Right kidney (tissue), 9 donors: ENCODE data around the gene ODR4.
A peak's percentile ranks its signal among the peaks of the same experiment; 100 is the strongest.
"Not testable (repeated sequence)": the region's sequence is repeated elsewhere in the genome, so short reads cannot be mapped to it uniquely, and the experiment has no call there.

Experiments
- DNase-seq: peaks from one replicate; pipeline ENCODE4 v3.0.0-alpha.2; 2016
- long read RNA-seq, 8 donors: transcript quantifications; one replicate each; lab custom pipeline, GENCODE V29; 2026

Gene ODR4
- long read RNA-seq, donor 1, partial matches to known transcripts, result 0 of 1 reads
- long read RNA-seq, donor 1, other reads (novel, unspliced or antisense), result 0 of 1 reads
- long read RNA-seq, donor 2, partial matches to known transcripts, result 5 of 5 reads
- long read RNA-seq, donor 2, other reads (novel, unspliced or antisense), result 0 of 5 reads
- long read RNA-seq, donor 3, partial matches to known transcripts, result 0 of 1 reads
- long read RNA-seq, donor 3, other reads (novel, unspliced or antisense), result 0 of 1 reads
- long read RNA-seq, donor 4, partial matches to known transcripts, result 7 of 8 reads
- long read RNA-seq, donor 4, other reads (novel, unspliced or antisense), result 0 of 8 reads
- long read RNA-seq, donor 5, partial matches to known transcripts, result 8 of 8 reads
- long read RNA-seq, donor 5, other reads (novel, unspliced or antisense), result 0 of 8 reads
- long read RNA-seq, donor 6, partial matches to known transcripts, result 0 of 1 reads
- long read RNA-seq, donor 6, other reads (novel, unspliced or antisense), result 0 of 1 reads
- long read RNA-seq, donor 7, partial matches to known transcripts, result 5 of 7 reads
- long read RNA-seq, donor 7, other reads (novel, unspliced or antisense), result 0 of 7 reads
- long read RNA-seq, donor 8, partial matches to known transcripts, result 0 of 1 reads
- long read RNA-seq, donor 8, other reads (novel, unspliced or antisense), result 0 of 1 reads

DNA sequence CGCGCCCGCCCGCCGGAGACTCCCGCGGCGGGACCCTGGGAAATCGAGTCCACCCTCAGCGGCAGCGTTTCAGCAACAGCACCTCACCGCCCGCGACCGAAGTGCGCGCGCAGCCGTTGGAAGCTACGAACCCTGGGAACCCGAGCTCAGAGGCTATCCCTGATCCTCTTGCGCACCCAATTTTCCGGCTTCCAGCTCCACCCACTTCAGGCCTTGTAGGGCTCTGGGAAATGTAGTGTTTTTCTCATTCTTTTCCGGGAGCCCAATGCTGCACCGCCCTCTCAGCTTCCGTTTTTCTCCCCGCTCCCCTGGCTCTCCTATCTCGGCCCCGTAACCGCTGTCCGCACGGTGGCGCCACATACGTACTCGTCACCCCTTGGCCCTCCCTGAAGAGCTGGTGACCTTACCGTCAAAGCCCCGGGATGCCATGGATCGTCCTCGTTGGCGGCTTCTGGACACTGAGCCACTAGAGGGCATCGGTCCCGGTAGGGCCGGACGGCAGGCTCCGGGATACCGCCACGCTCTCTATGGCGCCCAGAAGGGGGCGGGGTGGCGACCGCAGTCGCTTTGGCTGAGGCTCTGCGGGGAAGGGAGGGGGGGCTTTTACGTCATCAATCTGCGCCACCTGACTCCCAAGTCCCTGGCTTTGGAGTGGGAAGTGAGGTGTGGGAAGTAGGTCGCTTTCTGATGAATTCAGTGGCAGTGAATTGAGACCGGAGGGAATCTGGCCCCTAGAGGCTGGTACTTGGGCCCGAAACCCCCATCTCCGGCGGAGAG is at the start of gene ODR4, which contains the start of gene TPR:
ODR4 (plus strand) TSS at position 687 of the 777 bp plus-strand sequence. CDS start 3,948 bp downstream, outside the sequence.
TPR (minus strand) TSS at position 102 of the 777 bp plus-strand sequence. CDS start 225 bp downstream, outside the sequence.
- DNase-seq, result peak; percentile 99

DNA sequence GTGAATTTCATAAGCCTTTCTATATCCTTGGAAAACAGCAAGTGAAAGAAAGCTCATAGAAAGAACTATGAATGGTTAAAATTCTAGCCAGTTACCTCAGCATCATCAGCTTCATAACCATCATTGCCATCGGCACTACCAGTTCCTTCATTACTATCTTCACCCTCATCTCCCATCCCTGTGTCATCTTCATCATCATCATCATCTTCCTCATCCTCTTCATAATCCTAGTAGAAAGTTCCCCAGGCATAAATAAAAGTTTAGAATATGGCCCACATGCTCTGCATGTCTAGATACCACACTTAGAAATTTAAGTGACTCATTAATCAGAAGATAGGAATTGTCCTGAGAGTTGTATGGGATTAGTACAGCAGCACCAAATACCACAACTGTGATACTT is 49.6 kb upstream of the ODR4 start:
- DNase-seq, result no peak

DNA sequence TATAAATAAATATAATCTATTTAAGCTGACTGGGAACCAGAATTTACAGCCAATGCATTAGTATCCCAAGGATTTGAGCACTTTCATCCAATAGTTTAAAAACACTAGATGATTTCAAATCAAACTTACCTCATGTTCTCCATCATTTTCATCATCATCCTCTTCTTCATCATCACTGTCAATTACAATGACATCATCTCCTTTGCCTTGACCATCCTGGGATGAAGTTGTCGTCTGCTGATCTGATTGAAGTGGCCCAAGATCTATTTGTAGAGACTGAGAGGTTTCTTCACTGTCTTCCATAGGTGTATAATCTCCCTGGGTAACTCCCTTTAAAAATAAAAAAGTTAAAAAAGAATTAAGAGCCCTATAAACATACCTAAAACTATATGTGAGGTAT is 48.3 kb upstream of the ODR4 start:
- no peak for DNase-seq

DNA sequence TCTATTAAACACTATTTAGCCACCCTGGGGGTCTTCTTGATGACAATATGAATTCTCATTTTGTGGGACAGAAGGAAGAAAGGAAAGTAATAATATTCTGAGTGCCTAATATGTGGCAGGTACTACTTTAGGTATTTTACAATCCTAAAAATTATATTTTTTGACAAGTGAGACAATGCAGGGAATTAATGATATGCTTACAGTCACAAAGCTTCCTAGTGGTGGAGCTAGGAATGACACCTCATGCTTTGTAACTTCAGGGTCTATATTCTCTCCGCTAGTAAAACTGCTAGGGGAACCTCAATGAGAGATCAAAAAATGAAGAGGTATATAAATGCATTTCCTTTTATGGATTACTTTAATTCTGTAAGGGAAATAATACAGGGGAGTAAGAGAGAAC is 44.9 kb upstream of the ODR4 start:
- DNase-seq, result no peak

DNA sequence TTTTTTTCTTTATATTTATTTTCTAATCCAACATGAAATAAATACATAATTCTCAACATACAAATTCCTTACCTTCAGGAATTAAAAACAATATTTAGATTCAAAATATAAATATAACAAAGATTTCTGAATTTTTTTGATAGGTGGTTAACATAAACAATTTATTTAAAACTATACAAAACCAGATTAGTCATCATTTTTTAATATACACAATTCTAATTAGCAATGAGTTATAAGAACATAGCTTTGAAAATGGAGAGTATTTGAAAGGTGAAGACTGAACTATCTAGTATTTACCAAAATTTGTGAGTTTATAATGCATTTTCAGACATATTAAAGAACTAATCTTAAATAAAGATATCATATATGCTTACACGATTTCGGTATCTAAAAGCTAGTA is 38.1 kb upstream of the ODR4 start:
- no peak for DNase-seq

DNA sequence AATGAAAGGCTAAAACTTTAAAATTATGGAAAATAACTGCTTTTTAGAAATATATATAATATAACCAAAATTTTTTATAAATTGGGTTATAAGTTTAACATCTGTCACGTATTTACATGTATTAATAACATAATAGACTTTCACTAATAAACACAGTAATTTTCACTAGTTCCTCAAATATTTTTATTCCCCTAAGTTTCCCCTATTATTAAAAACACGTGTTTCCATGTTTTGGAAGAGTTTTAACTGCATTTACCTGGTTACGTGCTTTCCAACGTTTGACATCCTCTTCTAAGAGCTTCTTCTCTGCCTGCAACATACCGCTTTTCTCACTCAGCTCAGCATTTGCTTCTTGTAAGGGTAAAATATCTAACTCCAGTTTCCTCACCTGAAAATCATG is 34.9 kb upstream of the ODR4 start:
- DNase-seq, result no peak

DNA sequence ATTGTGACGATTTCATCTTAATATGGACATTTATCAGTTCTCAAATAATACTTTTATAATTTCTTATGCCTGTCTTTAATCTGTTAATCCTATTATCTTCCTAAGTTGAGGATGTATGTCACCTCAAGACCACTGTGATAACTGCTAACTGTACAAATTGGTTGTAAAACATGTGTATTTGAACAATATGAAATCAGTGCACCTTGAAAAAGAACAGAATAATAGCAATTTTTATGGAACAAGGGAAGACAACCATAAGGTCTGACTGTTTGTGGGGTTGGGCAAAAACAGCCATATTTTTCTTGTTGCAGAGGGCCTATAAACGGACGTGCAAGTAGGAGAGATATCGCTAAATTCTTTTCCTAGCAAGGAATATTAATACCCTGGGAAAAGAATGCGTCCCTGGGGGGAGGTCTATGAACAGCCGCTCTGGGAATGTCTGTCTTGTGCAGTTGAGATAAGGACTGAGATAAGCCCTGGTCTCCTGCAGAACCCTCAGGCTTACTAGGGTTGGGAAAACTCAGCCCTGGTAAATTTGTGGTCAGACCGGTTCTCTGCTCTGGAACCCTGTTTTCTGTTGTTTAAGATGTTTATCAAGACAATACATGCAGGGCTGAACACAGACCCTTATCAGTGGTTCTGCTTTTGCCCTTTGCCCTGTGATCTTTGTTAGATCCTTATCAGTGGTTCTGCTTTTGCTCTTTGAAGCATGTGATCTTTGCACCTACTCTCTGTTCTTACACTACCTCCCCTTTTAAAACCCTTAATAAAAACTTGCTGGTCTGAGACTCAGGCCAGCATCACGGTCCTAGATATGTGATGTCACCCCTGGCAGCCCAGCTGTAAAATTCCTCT is 27.6 kb upstream of the ODR4 start:
- DNase-seq, result not testable (repeated sequence)

DNA sequence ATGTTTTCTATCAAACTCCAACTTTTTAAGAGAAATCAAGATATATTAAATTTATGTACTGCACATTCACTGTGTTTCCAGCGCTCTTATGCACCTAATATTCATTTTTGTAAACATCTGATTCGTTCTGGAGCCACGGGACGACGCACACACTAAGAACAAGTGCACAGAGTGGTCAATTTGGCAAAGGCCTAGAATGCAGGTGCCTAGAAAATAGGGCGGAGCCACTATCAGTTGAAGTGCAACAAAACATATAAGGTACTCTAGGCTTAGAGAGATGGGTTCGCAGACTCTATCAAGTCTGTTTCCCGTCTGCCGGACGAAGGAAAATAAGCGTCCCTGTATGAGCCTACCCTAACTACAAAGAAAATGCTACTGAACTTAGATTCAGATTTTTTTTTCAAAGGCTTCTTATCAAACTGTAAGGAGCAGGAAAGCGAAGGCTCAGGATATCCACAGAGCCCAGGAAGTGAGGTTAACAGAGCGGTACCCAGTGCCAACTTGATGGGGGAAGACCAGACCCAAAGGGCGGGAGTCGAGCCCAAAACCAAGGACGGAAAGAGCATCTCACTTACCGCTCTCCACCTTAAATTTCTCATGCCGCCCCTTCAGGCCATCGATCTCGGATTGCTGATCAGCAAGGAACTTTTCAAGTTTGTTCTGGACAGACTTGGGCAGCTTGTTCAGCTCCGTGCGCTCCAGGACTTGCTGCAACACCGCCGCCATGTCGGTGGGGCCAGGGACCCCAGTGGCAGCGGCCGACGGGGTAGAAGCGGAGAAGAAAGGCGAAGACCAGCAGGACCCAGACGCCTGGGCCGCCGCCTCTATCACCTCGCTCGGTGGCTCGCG is 1.1 kb upstream of the ODR4 start:
- DNase-seq, result peak; percentile 93

DNA sequence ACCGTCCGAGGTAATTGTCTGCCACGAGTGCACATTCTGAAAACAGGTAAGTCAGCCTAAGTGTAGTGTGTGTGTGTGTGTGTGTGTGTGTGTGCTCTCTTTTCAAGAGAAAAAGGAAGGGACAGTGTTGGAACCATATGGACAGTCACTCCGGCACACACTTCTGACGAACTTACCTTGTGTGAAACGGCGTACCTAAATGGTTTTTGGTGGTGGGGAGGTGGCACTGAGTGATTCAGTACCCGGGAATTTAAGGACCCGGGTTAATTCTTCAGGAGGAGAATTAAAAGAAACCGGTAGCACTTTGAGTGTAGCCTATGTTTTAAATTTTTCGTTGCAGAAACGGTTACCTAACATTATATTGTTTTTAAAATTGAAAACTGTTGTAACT is 286 bp downstream of the ODR4 start:
- no peak for DNase-seq

DNA sequence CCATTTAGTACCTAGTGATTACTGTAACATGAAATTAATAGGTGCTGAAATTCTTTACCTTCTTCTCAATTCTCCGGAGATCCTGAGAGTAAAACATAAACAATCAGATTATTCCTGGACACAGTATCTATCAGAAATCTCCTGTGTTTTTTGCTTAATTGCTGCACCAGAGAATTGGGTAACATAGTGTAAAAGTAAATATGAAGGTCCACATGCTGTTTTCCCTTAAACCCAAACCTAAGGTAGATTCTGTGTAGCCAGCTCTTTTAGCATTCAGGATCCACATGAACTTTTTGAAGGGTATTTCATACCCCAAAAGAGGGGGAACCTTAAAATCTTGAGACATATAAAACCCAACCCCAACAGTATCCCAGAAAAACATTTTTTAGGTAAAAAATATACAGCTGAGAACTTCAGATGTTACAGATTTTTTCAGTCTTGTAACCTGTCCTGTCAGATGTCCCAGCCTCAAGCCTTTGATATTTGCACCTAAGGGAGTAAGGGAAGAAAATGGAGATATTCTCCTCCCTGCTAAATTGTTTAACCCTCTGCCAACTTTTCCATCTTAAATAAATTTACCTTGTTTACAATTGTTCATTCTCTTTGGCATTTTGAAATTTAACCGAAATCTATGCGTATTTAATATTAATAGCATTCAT is 11.2 kb downstream of the ODR4 start:
- DNase-seq, result no peak

DNA sequence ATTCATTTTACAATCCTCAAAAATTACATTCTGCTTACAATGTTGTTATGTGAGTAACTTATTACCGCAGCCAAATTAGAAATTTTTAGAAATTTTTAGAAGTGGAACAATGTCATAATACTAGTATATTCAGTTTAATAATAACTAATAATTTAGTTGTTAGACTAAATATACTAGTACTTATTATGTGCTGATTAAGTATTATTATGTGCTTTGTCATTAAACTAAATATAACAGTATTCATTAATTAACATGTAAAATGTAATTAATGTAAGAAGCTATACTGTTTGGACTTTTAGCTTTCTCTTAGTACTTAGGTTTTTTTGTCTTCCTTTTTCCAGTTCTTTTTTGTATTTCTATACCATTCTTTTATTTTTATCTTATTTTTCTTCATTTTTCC is 15.3 kb downstream of the ODR4 start:
- no peak for DNase-seq

DNA sequence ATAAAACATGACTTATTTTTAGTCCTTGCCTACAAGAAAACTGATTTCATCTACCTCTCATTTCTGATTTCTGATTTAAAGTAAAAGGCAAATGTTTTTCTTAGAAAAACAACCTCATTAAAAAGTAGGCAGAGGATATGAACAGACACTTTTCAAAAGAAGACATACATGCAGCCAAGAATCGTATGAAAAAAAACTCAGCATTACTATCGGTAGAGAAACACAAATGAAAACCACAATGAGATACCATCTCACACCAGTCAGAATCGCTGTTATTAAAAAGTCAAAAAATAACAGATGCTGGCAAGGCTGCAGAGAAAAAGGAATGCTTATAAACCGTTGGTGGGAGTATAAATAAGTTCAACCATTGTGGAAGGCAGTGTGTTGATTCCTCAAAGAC is 16.2 kb downstream of the ODR4 start:
- no peak for DNase-seq

DNA sequence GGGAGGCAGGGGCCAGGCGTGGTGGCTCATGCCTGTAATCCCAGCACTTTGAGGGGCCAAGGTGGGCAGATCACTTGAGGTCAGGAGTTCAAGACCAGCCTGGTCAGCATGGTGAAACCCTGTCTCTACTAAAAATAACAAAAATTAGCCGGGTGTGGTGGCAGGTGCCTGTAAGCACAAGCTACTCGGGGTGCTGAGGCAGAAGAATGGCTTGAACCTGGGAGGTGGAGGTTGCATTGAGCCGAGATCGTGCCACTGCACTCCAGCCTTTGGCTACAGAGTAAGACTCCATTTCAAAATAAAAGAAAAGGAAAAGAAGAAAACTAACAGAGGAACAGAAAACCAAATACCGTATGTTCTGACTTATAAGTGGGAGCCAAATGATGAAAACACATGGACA is 17.1 kb downstream of the ODR4 start:
- not testable (repeated sequence) for DNase-seq

DNA sequence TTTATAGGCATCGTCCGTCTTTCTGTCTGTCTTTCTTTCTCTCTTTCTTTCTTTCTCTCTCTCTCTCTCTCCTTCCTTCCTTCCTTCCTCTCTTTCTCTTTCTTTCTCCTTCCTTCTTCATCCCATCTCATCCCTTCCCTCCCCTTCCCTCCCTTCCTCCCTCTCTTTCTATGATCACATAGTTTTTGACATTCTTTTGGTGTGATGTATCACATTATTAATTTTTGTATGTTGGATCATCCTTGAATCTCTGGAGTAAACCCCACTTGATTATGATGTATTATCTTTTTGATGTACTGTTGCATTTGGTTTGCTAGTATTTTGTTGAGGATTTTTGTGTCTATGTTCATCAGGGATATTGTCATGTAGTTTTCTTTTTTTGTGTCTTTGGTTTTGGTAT is 25.8 kb downstream of the ODR4 start:
- DNase-seq, result not testable (repeated sequence)

DNA sequence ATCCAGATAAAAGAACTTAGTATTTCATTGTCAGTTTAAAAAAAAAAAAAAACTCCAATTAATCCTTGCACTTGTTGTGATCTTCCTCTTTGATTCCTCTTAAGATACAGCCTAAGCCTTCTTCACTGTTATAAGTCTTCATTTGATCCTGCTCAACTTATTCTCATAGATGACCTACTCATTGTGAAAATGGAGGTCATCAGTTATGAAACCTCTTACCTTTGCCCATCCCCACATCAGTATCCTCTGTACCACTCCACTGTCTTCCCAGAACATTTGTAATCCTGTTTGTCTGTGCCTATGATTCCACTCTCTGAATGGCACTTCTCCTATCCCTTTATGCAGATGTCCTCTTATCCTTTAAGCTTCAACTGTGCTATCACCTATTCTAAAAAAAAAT is 28.0 kb downstream of the ODR4 start:
- no peak for DNase-seq

DNA sequence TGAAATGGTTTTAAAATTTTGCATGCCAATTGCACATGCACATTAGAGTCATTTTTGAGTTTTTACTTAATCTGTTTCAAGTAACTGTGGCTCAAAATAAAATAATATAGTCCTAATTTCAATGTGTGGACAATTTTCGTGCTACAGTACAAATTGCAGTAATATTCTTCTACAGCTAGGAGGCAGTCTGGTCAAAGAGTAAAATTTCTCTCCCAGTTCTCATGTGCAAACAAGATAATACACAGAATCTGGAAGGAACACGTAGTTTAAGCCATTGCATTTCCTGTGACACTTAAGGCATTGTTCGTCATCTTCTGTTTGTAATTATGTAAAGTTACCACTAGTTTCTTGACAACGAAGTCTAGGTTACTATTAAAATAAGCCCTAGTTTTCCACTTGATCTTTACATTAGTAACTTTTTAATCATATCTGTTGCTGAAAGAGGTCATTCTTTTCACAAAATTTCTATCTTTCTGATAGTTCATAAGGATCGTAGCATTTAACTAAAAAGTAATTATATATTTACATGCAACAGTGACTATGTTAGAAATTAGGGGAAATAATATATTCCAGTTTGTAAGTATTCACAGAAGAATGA is 28.9 kb downstream of the ODR4 start:
- DNase-seq, result no peak

DNA sequence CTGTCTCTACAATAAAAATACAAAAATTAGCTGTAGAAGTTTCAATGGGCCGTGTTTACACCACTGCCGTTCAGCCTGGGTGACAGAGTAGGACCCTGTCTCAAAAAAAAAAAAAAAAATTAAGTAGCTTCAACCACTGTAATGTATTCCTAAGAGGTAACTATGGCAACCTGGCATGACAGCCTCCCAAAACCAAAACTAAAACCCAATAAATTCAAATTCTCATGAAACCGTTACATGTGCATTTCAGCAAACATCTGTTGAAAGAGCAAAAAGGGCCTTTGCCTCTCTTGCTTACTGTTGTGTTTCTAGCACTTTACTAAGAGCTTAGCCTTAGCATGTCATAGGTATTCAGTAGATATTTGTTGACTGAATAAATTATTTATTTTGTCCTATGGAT is 33.5 kb downstream of the ODR4 start:
- DNase-seq, result no peak

DNA sequence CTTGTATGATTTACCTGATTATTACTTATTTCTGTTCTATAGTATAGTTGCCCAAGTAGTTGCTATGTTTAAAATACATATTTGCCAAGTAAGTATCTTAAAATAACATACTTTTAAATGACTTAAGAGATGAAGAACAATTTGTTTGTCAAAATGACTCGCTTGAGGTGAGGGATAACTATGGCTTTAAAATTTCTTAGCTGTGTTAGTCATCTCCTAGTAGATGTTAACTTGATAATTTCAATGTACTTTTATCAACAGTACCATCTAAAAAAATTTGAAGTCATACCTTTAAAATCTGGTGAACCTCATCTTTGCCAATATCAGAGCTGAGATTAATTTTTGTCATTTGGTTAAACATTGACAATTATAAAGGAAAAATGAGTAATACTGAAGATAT is 37.7 kb downstream of the ODR4 start:
- no peak for DNase-seq

DNA sequence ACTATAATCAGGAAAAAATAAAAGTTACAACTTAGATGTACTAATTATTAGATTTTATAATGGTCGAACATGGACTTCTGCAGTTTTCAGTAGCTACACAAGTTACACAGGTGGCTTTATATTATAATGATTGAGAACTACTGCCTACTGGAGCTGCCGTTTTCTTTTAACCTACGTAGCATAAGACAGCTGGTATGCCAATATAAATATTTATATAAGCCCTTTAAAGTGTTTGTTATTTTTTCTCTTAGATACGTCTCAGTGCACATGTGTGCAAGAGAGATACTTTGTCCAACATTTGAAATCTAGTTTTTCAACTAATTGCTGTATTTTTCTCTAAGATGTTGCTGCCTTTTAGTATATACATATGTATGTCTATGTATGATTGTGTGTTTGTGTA is 42.9 kb downstream of the ODR4 start:
- DNase-seq, result no peak

DNA sequence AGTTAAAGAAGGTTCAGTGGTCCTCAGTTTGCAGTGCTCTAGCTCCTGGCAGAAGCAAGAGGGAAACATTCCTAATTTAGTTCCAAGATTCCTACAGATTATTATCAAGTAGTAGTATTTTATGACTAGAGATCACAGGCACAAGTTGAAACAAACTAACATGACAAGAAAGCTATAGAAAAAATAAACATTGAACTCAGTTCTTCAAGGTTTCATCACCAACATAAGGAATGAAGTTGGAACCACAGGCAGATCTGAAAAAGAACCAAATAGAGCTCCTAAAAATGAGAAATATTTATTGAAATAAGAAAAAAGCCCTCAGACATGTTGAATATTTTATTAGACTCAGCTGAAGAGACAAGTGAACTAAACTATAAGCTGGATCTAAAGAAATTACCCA is 44.7 kb downstream of the ODR4 start:
- no peak for DNase-seq
